GOT3 (cell line): Measurements from ENCODE around the gene SLC25A31.

Source experiments
- DNase-seq: peaks from one replicate; lab custom pipeline; 2025; ENCODE audit warnings: mixed read lengths; lab: John Stamatoyannopoulos, UW

The SLC25A31 gene

DNA sequence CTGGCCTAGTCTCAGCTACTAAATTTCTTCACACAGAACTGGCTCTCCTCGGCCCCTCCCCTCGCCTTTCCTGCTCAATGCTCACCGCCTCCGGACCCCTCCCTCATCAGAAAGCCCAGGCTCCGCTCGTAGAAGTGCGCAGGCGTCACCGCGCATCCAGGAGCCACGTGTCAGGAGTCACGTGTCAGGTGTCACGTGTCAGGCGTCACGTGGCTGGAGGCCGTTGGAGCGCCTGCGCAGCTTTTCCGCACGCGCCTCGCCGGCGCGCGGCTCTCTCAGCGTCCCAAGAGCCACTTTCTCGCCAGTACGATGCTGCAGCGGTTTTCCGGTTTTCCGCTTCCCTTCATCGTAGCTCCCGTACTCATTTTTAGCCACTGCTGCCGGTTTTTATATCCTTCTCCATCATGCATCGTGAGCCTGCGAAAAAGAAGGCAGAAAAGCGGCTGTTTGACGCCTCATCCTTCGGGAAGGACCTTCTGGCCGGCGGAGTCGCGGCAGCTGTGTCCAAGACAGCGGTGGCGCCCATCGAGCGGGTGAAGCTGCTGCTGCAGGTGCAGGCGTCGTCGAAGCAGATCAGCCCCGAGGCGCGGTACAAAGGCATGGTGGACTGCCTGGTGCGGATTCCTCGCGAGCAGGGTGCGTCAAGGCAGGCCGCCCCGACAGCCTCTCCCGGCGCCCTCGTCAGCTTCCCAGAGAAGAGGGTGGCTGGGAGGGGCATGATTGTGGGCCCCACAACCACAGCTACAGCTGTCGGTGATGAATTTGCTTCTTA, at the start of gene SLC25A31:
TSS of gene SLC25A31 (plus strand) at position 259 of the 772 bp plus-strand sequence. CDS start at position 405, 146 bp downstream.
- no peak for DNase-seq

GRCh38 chr4:127685292-127685691, 44.9 kb upstream of the SLC25A31 start:
- DNase-seq = no peak

GRCh38 chr4:127686658-127687057, 43.5 kb upstream of the SLC25A31 start:
- DNase-seq = no peak

DNA sequence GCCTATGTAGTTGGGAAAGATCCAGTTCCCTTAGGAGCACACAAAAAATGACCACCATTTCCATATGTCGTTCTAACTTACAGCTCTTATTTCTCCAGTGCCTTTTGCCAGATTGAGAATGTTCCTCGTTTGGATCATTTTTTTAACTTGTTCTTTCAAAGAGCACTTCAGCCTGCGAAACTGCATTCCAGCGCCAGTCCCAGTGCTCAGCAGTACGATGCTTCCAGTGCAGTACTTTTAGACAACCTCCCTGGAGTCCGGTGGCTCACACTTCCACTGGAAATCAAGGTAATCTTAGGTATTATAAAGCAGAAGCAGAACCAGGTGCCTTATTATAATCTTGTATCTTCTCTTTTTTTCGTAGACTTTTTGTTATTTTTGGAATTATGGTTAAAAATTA, 42.6 kb upstream of the SLC25A31 start:
- DNase-seq = no peak

DNA sequence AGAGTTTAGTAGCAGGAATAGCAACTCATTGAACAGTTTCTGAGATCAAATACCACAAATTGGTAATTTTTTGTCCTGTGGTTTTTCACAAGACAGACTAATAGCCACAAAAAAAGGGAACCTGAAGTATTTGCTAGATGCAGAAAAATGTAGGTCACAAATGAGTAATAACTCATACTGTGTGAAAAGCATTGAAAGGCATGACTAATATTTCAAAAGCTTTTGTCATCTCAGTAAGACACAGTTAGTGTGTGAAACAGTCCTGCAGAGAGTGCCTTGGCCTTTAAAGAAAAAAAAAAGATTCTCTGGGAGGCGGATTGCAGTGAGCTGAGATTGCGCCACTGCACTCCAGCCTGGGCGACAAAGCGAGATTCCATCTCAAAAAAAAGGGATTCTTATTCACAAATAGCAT, 31.4 kb upstream of the SLC25A31 start:
- no peak for DNase-seq

DNA sequence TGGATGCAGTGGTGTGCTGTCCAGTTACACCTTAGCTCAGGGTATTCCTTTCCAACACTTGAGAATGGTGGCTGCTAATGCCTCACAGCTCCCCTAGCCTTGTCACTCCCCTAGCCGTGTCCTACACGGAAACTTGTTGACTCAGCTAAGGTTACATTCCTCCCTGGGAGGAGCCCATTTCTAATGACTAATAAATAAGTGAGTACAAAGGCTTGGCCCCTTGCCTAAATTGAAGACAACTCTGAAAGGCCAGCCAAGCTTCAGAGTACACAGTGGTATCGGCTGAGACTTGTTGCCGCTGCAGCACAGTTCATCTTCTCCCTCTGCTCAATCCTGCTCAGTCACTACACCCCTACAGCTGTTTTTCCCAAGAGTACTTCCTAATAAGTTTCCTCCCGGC, 21.2 kb upstream of the SLC25A31 start:
- no peak for DNase-seq

- DNase-seq = no peak
These were observed 20.7 kb upstream of the SLC25A31 start for GRCh38 chr4:127709456-127709855.

GRCh38 chr4:127731406-127731805, 1.2 kb downstream of the SLC25A31 start:
- no peak for DNase-seq

DNA sequence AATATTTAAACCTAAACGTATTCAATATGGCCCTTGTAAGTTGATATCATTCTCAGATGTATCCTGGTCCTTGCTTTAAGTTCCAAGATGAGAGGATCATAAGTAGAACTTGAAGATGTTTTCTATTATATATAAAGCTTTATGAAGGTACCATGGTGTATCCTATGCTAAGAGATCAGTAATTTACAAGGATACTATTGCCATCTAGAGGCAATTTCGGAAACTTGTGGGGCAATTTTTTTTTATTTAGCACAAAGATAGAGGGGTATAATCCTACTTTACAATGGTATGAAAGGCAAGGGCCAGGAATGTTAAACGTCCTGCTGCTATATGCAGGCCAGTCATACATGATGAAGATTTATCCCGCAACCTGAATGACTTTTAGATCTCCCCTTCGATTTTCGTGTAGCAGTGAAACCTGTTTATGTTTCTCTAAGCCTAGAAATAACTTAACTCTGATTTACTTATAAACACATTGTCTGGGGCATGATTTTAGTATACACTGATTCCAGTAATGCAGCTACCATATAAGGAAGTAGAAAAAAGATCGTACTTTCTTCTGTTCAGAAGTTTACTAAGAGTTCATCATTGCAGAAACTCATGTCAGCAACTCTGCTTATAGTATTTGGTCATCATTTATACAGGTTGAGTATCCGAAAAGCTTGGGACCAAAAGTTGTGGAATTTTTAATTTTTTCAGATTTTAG, 2.6 kb downstream of the SLC25A31 start:
- no peak for DNase-seq

- no peak for DNase-seq
These were observed 4.8 kb downstream of the SLC25A31 start for GRCh38 chr4:127734976-127735375.

- DNase-seq = no peak
These were observed 7.1 kb downstream of the SLC25A31 start for GRCh38 chr4:127737295-127737694.

DNA sequence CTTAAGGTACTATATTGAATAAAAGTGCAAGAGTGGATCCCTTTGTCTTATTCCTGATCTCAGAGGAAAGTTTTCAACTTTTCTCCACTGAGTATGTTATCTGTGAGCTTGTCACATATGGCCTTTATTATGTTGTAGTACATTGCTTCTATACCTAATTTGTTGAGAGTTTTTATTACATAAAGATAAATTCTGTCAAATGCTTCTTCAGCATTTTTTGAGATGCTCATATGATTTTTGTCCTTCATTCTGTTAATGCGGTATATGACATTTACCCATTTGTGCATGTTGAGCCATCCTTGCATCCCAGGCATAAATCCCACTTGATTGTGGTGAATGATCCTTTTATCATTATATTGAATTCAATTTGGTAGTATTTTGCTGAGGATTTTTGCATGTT, 11.0 kb downstream of the SLC25A31 start:
- DNase-seq = no peak

- no peak for DNase-seq
These were observed 17.7 kb downstream of the SLC25A31 start for GRCh38 chr4:127747883-127748282.

DNA sequence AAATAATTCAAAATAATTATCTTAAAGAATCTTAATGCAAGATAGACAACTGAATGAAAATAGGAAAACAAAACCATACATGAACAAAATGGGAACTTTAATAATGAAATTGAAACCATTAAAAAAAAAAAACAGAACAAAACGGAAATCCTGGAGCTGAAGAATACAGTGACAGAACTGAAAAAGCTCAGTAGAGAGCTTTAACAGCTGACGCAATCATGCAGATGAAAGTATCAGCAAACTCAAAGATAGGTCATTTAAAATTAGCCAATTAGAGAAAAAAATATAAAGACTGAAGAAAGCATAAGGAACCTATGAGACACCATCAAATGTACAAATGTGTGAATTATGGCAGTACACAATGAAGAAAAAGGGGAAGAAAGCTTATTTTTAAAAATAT, 18.8 kb downstream of the SLC25A31 start:
- no peak for DNase-seq

GRCh38 chr4:127756906-127757305, 26.7 kb downstream of the SLC25A31 start:
- no peak for DNase-seq

DNA sequence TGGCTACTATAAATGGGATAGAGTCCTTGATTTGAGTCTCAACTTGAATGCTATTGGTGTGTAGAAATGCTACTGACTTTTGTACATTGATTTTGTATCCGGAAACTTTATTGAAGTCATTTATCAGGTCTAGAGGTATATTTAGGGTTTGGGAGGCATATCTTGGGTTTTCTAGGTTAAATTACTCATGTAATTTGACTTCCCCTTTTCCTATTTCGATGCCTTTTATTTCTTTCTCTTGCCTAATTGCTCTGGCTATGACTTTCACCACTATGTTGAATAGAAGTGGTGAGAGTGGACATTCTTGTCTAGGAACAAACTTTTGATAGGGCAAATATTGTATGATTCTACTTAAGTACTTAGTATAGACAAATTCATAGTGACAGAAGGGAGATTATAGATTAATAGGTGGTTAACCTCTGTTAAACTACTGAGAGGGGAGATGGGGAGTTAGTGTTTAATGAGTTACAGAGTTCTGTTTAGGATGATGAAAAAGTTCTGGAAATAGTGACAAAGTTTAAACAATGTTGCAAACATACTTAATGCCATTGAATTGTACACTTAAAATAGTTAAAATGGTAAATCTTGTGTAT, 29.1 kb downstream of the SLC25A31 start:
- no peak for DNase-seq

DNA sequence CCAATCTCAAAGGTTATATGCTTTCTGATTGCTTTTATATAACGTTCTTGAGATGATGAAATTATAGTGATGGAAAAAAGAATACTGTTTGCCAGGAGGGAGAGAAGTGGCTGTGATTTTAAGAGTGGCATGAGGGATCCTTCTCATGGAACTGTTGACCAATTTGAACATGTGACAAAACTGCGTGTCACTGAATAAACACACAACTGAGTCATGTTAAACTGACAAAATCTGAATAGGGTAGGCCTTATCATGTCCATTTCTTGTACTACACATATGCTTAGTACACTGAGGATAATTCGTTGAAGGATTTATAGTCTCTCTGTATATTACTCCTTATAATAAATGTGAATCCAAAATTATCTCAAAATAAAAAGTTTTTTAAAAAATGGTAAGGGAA, 29.7 kb downstream of the SLC25A31 start:
- DNase-seq = no peak

GRCh38 chr4:127771535-127772275, 41.5 kb downstream of the SLC25A31 start:
- DNase-seq = no peak

GRCh38 chr4:127772769-127773671, 42.8 kb downstream of the SLC25A31 start:
- DNase-seq = no peak

- no peak for DNase-seq
These were observed 45.6 kb downstream of the SLC25A31 start for GRCh38 chr4:127775843-127776242.

DNA sequence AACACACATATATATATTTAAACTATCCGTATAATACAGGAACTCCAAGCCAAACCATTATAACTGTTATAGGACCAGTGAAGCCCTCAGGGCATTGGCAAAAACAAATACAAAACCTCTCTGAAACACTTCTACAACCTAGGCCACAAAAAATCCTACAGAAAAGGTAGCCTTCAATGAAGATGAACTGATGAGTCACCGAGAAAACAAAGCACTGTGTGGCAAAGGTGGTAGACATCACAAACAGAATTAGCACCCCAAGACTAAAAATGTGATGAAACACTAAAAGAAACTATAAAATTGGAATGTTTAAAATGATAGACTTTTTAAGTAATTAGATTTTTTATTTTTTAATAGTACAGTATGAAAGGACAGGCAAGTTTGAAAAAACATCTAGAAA, 46.4 kb downstream of the SLC25A31 start:
- DNase-seq = no peak
